Stimulated activated effector memory CD8-positive, alpha-beta T cell treated with anti-CD3 and anti-CD28 coated beads, Interleukin-12 subunit alpha, Interleukin-12 subunit beta, amount 100 ng/mL, for 72 hours (primary cell): Measurements from ENCODE around the gene TRIM39.

Experiments
- ATAC-seq: fragments of 150-1000 bp; cut with Tn5 transposase; 2 replicates; pipeline ENCODE4 v1.10.0; 2021
- DNase-seq, 2 donors: peaks; one replicate each; pipeline ENCODE4 v3.0.0; 2021 to 2022; ENCODE audit warnings: low spot score in 2 of 2
- H3K27ac Mint-ChIP-seq: one replicate; pipeline ENCODE4 v1.8.0; 2022; ENCODE audit warnings: mild to moderate bottlenecking, mixed read lengths
- H3K36me3 Mint-ChIP-seq: one replicate; pipeline ENCODE4 v1.8.0; 2022; ENCODE audit warnings: mild to moderate bottlenecking, mixed read lengths
- H3K4me1 Mint-ChIP-seq: one replicate; pipeline ENCODE4 v1.8.0; 2022; ENCODE audit warnings: mixed read lengths
- H3K4me3 Mint-ChIP-seq: one replicate; pipeline ENCODE4 v1.8.0; 2022; ENCODE audit warnings: mild to moderate bottlenecking, mixed read lengths
- H3K9me3 Mint-ChIP-seq: one replicate; pipeline ENCODE4 v1.8.0; 2022; ENCODE audit warnings: mixed read lengths

Gene TRIM39

DNA sequence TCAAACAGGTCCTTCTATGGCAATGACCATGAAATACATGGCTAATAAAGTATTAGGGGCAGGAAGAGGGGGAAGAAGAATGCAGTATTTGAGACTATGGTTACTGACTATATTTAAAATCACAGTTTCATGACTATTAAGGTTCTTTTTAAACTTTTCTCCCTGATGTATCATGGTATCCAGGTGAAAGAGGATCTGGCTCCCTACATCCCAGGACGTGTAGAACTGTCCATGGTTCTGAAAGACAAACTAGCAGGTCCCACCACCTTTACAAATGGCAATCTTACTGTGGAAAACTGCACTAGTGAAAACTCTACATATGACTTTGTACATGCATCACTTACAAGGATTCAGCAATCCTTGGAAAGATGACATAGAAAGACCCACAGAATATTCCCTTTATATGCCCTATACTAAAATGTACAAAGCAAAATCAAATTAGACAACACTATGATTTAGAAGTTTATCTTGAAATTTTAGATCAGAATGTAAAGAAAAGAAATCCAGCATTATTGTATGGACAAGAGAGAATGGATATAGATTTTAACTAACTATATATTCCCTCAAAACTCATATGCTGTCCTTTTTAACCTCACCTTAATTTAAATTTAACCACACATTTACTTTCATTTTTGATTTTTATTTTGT is 51.7 kb downstream of the TRIM39 start:
- Mint-ChIP-seq H3K9me3 (no peaks in the 10 kb centered on the region), H3K4me1 (no peaks in the 10 kb centered on the region), H3K27ac (no peak overlapping the region), H3K36me3 (no peaks in the 10 kb centered on the region), H3K4me3 (no peak overlapping the region)
- DNase-seq, result no peak
- no peak for ATAC-seq

DNA sequence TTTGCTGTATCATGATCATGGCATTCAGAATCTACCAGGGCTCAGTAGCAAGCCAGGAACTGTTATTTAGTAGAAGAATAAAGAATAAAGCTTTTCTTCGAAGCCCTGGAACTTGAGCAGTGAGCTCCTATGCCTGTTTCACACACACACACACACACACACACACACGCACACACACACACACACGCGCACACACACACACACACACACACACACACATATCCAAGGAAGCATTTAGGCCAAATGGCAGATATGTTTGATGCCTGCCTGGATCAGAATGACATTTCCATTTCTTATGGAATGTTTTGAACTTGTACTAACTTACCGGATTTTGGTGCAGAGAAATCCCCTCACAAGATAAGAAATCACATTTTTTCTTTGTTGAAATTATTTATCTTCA is 53.7 kb downstream of the TRIM39 start:
- DNase-seq, result no peak
- Mint-ChIP-seq H3K36me3 (no peaks in the 10 kb centered on the region), H3K4me1 (no peaks in the 10 kb centered on the region), H3K9me3 (no peaks in the 10 kb centered on the region), H3K4me3 (no peak overlapping the region), H3K27ac (no peak overlapping the region)
- no peak for ATAC-seq

DNA sequence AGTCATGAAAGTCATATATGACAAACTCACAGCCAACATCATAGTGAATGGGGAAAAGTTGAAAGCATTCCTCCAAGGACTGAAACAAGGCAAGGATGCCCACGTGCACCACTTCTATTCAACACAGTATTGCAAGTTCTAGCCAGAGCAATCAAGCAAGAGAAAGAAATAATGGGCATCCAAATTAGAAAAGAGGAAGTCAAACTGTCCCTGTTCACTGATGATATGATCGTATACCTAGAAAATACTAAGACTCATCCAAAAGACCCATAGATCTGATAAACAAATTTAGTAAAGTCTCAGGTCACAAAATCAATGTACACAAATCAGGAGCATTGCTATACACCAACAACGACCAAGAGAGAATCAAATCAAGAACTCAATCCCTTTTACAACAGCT is 59.4 kb downstream of the TRIM39 start:
- H3K4me3 Mint-ChIP-seq, result no peak overlapping the region
- H3K27ac Mint-ChIP-seq, result no peak overlapping the region
- ATAC-seq, result no peak
- no peaks in the 10 kb centered on the region for H3K4me1 Mint-ChIP-seq
- no peaks in the 10 kb centered on the region for H3K36me3 Mint-ChIP-seq
- no peaks in the 10 kb centered on the region for H3K9me3 Mint-ChIP-seq
- no peak for DNase-seq

DNA sequence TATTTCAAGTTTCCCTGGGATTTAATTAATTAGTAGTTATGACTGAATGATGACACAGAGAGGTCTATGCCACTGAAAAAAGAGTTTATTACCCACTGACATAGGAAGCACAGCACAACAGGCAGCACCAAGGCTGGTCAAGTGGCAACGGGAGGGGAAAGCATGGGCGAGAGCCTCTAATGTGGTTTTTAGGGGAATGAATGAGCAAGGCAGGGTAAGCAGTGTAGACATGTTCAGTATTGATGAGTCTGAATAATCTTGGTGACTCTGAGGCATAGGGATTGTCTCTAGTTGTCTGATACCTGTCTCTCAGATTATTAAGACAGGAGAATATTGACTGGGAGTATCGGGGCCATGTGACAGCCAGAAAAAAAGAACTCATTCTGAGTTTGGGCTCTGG is 64.5 kb downstream of the TRIM39 start:
- Mint-ChIP-seq H3K36me3 (no peaks in the 10 kb centered on the region), H3K27ac (no peak overlapping the region), H3K9me3 (no peaks in the 10 kb centered on the region), H3K4me3 (no peak overlapping the region), H3K4me1 (no peaks in the 10 kb centered on the region)
- DNase-seq (no peak), ATAC-seq (peak; percentile 47)
